Measurements from ENCODE around the gene TMEM269. TPM values are rescaled to one million over a fixed set of nuclear protein-coding genes. Genes with fewer than 3 reads are reported as not detected.

Gene TMEM269
- total and polyA plus RNA-seq, 12 donors: 0.03 to 1.1 (median 0.08) TPM; not detected in 8

DNA sequence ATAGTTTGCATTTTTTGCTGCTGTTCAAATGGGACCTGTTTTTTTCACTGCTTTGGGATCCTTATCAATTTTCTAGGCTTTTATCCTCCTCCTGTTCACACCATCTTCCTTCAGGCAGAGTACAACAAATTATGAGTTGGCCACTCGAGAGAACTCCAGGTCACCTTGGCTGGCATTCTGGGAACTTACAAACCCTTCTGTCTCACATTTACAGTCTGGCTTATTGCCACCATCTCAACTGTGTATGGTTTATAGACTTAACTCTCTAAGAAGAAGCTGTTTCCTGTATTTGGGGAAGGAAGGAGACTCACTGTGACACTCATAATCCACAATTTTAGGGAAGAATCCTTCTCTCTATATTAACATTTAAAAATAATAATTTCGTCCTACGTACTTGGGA is 56.2 kb downstream of the TMEM269 start:
- no peak for DNase-seq
- no peaks in the 10 kb centered on the region for H3K9me3 ChIP-seq (replicated peaks in 1 of 3)
- peaks cover 0 to 4% of the 10 kb centered on the region in 2 donors for H3K36me3 ChIP-seq (replicated peaks in 1 of 2)
- no peaks in the 10 kb centered on the region for H3K27me3 ChIP-seq
- no peak overlapping the region for H3K27ac ChIP-seq
- WGBS, 4 donors: 72 to 80% (median 78%) methylated on average over 3 of the region's 3 CpGs
- H3K4me3 ChIP-seq: no peak overlapping the region
- H3K4me1 ChIP-seq (replicated peaks in 1 of 2): peaks cover 0 to 18% of the 10 kb centered on the region in 2 donors
- TF ChIP-seq POLR2A (IDR thresholded peaks at IDR 0.05) (no peak), CTCF (IDR thresholded peaks at IDR 0.05) (no peak)
- intact Hi-C loops (cut with DNase I): no loop called here

- intact Hi-C loops (cut with DNase I): no loop called here
- Histone ChIP-seq H3K27ac (no peak overlapping the region), H3K36me3 (replicated peaks in 1 of 2) (peaks cover 0 to 4% of the 10 kb centered on the region in 2 donors), H3K9me3 (replicated peaks in 1 of 3) (no peaks in the 10 kb centered on the region), H3K27me3 (no peaks in the 10 kb centered on the region), H3K4me3 (no peak overlapping the region), H3K4me1 (replicated peaks in 1 of 2) (peaks cover 0 to 18% of the 10 kb centered on the region in 2 donors)
- TF ChIP-seq CTCF (IDR thresholded peaks at IDR 0.05) (no peak), POLR2A (IDR thresholded peaks at IDR 0.05) (no peak)
- DNase-seq: no peak
- WGBS, 4 donors: 73 to 94% (median 91%) methylated on average over 2 of the region's 2 CpGs
Observed at GRCh38 chr1:42841440-42842147, 56.8 kb downstream of the TMEM269 start.

GRCh38 chr1:42844592-42845140 is 59.9 kb downstream of the TMEM269 start:
- TF ChIP-seq POLR2A (IDR thresholded peaks at IDR 0.05) (no peak), CTCF (IDR thresholded peaks at IDR 0.05) (no peak)
- WGBS, 4 donors: 86 to 94% (median 92%) methylated on average over 4 of the region's 4 CpGs
- no peaks in the 10 kb centered on the region for H3K27me3 ChIP-seq
- peak overlapping the region in 1 of 5 donors; percentile 36 for H3K27ac ChIP-seq
- peaks cover 0 to 4% of the 10 kb centered on the region in 2 donors for H3K36me3 ChIP-seq (replicated peaks in 1 of 2)
- H3K4me1 ChIP-seq (replicated peaks in 1 of 2): peaks cover 0 to 30% of the 10 kb centered on the region in 2 donors
- no peaks in the 10 kb centered on the region for H3K9me3 ChIP-seq (replicated peaks in 1 of 3)
- intact Hi-C loops (cut with DNase I): no loop called here
- peak in 2 of 7 donors; percentile 42 to 52 for DNase-seq
- H3K4me3 ChIP-seq: no peak overlapping the region

DNA sequence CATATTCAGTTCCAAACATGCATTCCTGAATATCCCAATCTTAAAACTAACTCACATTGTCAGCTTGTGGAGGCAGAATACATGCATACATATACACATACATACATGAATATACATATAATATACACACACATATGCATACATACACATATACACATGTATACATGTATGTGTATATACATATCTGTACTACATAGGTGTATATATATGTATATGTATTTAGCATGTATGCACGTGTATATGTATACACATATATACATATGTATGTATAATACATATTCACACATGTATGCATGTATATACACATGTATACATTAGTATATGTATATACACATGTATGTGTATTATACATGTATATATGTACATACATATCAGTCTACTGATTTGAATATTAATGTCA is 60.4 kb downstream of the TMEM269 start:
- H3K4me3 ChIP-seq: no peak overlapping the region
- intact Hi-C loops (cut with DNase I): no loop called here
- peaks cover 0 to 30% of the 10 kb centered on the region in 2 donors for H3K4me1 ChIP-seq (replicated peaks in 1 of 2)
- DNase-seq: no peak
- H3K9me3 ChIP-seq (replicated peaks in 1 of 3): no peaks in the 10 kb centered on the region
- no peaks in the 10 kb centered on the region for H3K27me3 ChIP-seq
- H3K36me3 ChIP-seq (replicated peaks in 1 of 2): peaks cover 0 to 5% of the 10 kb centered on the region in 2 donors
- H3K27ac ChIP-seq: no peak overlapping the region
- TF ChIP-seq POLR2A (IDR thresholded peaks at IDR 0.05): no peak
- no peak for TF ChIP-seq CTCF (IDR thresholded peaks at IDR 0.05)
- 67 to 72% (median 70%) methylated on average over 1 of the region's 1 CpG for WGBS, 4 donors

Measured in adrenal gland (tissue), 12 donors.